NB4 (cell line): ENCODE results near the gene CACNA1D.

ENCODE experiments used
- DNase-seq: peaks from one replicate; pipeline ENCODE4 v3.0.0; 2010; ENCODE audit warnings: low read depth
- H3K4me3 ChIP-seq: one replicate; pipeline ENCODE4 v1.5.1; 2011; ENCODE audit warnings: mild to moderate bottlenecking, low read depth, low read length, moderate library complexity
- CTCF ChIP-seq: IDR thresholded peaks from one replicate; pipeline ENCODE4 v1.5.1; 2012; ENCODE audit warnings: low read depth, low read length
- MAX ChIP-seq: IDR thresholded peaks from 2 replicates; pipeline ENCODE4 v1.6.1; 2011; ENCODE audit warnings: low read depth, low read length
- MYC ChIP-seq: IDR thresholded peaks from 2 replicates; pipeline ENCODE4 v1.6.1; 2011; ENCODE audit warnings: low read depth, low read length
- POLR2A ChIP-seq: IDR thresholded peaks from 2 replicates; pipeline ENCODE4 v1.6.1; 2011; ENCODE audit warnings: mild to moderate bottlenecking; ENCODE audit not compliant: insufficient read length; ENCODE audit errors: extremely low read depth

Gene CACNA1D

DNA sequence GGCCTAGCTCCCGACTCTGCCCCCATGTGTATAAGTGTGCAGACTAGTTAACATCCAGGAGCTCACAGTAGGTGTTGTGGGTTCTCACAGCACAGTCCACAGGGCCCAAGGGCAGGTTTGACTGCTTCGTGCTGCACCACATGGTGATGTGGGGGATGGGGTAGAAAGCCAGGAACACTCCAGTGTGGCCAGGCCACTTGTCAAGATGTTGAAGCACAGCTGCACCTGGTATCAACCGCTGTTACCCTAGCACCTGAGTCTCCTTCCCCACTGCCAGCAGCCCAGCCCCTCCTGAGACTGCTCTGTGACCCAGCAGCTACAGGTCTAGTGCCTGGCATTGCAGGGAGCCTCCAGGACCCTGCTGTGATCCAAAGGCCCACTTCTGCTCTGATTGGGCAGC, 298.5 kb downstream of the CACNA1D start:
- no peak overlapping the region for H3K4me3 ChIP-seq
- DNase-seq, result no peak
- TF ChIP-seq MAX, result no peak
- no peak for TF ChIP-seq CTCF
- no peak for TF ChIP-seq MYC

DNA sequence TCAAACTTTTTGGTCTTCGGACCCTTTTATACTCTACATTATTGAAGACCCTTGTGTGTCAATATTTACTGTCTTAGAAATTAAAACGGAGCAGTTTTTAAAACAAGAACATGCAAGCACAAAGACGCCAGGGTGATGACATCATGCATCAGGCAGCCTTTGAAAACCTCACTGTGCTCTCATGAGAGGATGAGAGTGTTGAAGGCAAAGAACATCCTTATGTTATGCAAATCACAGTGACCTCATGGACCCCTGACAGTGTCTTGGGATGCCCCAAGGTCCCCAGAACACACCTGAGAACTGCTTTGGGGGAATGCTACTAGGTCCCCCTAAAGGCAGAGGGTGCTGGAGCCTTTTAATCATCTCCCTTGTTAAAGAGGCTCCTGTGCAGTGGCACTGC, 300.2 kb downstream of the CACNA1D start:
- no peak overlapping the region for H3K4me3 ChIP-seq
- DNase-seq, result no peak
- no peak for TF ChIP-seq MYC
- no peak for TF ChIP-seq POLR2A
- TF ChIP-seq MAX, result no peak
- no peak for TF ChIP-seq CTCF

GRCh38 chr3:53795176-53795575, 300.8 kb downstream of the CACNA1D start:
- no peak for TF ChIP-seq MYC
- no peak for TF ChIP-seq POLR2A
- no peak for TF ChIP-seq CTCF
- TF ChIP-seq MAX, result no peak
- no peak for DNase-seq

GRCh38 chr3:53795789-53796560, 301.6 kb downstream of the CACNA1D start:
- H3K4me3 ChIP-seq, result no peak overlapping the region
- DNase-seq, result no peak
- TF ChIP-seq MAX (no peak), POLR2A (no peak), MYC (no peak), CTCF (no peak)

More at GRCh38 chr3:53795176-53795575, 300.8 kb downstream of the CACNA1D start:
- H3K4me3 ChIP-seq, result no peak overlapping the region

DNA sequence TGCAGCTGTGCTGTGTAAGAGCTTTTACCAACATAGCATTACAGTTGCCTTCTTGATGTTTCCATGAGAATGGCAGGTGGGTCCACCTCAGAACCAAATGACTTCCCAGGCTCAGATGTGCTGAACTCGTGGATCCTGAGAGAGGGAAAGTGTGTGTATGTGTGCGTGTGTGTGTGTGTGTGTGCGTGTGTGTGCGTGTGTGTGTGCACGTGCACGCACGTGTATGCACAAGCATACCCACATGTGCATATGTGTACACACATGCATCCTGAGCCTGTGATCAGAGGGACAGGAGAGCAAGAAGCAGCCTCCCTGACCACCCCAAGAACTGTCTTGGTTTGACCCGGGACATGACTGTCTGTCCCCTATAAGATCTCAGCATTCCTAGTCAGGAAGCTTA, 303.7 kb downstream of the CACNA1D start:
- no peak for TF ChIP-seq MAX
- no peak for TF ChIP-seq MYC
- TF ChIP-seq CTCF, result no peak
- no peak for TF ChIP-seq POLR2A
- DNase-seq, result no peak
- H3K4me3 ChIP-seq, result no peak overlapping the region
